Activated CD4-positive, alpha-beta T cell treated with anti-CD3 and anti-CD28 coated beads, Interleukin-2, amount 50 U/mL, for 1 hour (primary cell): ENCODE results near the gene SCYGR3.
"Not testable (repeated sequence)": the region's sequence is repeated elsewhere in the genome, so short reads cannot be mapped to it uniquely, and the experiment has no call there.

Experiments used
- DNase-seq: peaks from one replicate; pipeline ENCODE4 v3.0.0-alpha.2; 2020

Gene SCYGR3

GRCh38 chr2:227612546-227613271 lies 1.9 kb downstream of the SCYGR3 start:
- no peak for DNase-seq

GRCh38 chr2:227610123-227610522 lies 4.5 kb downstream of the SCYGR3 start:
- no peak for DNase-seq

- no peak for DNase-seq
These were observed 5.9 kb downstream of the SCYGR3 start for GRCh38 chr2:227608561-227609338.

GRCh38 chr2:227607941-227608340 lies 6.7 kb downstream of the SCYGR3 start:
- no peak for DNase-seq

GRCh38 chr2:227606476-227606875 lies 8.2 kb downstream of the SCYGR3 start:
- no peak for DNase-seq

- DNase-seq, result no peak
These were observed 12.3 kb downstream of the SCYGR3 start for GRCh38 chr2:227602358-227602757.

GRCh38 chr2:227598835-227599503 lies 15.7 kb downstream of the SCYGR3 start, which contains the start of gene SCYGR2:
TSS of gene SCYGR2 (plus strand) at chr2:227598893. CDS start at chr2:227598893, 0 bp downstream.
- DNase-seq, result not testable (repeated sequence)

GRCh38 chr2:227597998-227598397 lies 16.6 kb downstream of the SCYGR3 start:
- DNase-seq, result no peak

- DNase-seq, result no peak
These were observed 17.6 kb downstream of the SCYGR3 start for GRCh38 chr2:227597036-227597435.

- no peak for DNase-seq
These were observed 18.8 kb downstream of the SCYGR3 start for GRCh38 chr2:227595797-227596196.

- no peak for DNase-seq
These were observed 21.8 kb downstream of the SCYGR3 start for GRCh38 chr2:227592694-227593387.

GRCh38 chr2:227582369-227582768 lies 32.3 kb downstream of the SCYGR3 start:
- DNase-seq, result no peak

GRCh38 chr2:227579791-227580190 lies 34.8 kb downstream of the SCYGR3 start:
- DNase-seq, result no peak

- DNase-seq, result no peak
These were observed 36.0 kb downstream of the SCYGR3 start for GRCh38 chr2:227578642-227579041.

GRCh38 chr2:227577555-227577954 lies 37.1 kb downstream of the SCYGR3 start:
- no peak for DNase-seq

- DNase-seq, result no peak
These were observed 37.8 kb downstream of the SCYGR3 start for GRCh38 chr2:227576812-227577211.

GRCh38 chr2:227576110-227576509 lies 38.5 kb downstream of the SCYGR3 start:
- DNase-seq, result no peak

GRCh38 chr2:227570615-227571014 lies 44.0 kb downstream of the SCYGR3 start:
- no peak for DNase-seq

GRCh38 chr2:227568852-227569169 lies 45.8 kb downstream of the SCYGR3 start:
- DNase-seq, result no peak

- no peak for DNase-seq
These were observed 48.6 kb downstream of the SCYGR3 start for GRCh38 chr2:227566012-227566411.

- DNase-seq, result no peak
These were observed 49.6 kb downstream of the SCYGR3 start for GRCh38 chr2:227565080-227565479.
